ENCODE data around the gene SAYSD1. TPM values are rescaled to one million over a fixed set of nuclear protein-coding genes. Genes with fewer than 3 reads are reported as not detected.

The SAYSD1 gene
- total RNA-seq, 3 donors from 2014 or later (not counting 1 experiment from before 2014, with no cell fraction given), result 11.3 to 13.1 (median 11.5) TPM

- H3K36me3 Mint-ChIP-seq, result no peaks in the 10 kb centered on the region
- Histone ChIP-seq H3K36me3 (ENCODE audit: control insufficient read depth, insufficient read depth, low read length) (no peaks in the 10 kb centered on the region), H3K4me1 (ENCODE audit: control insufficient read depth, insufficient read depth, low read length) (no peaks in the 10 kb centered on the region), H3K27ac (ENCODE audit: low read length) (no peak overlapping the region), H3K27me3 (ENCODE audit: control insufficient read depth, insufficient read depth, low read length) (no peaks in the 10 kb centered on the region), H3K4me3 (ENCODE audit: low read length) (no peak overlapping the region), H3K9me3 (ENCODE audit: control insufficient read depth, insufficient read depth, low read length) (no peaks in the 10 kb centered on the region)
- no peaks in the 10 kb centered on the region for H3K9me3 Mint-ChIP-seq
- 81% methylated on average over 7 of the region's 7 CpGs for WGBS (ENCODE audit: insufficient coverage)
- H3K4me1 Mint-ChIP-seq, result peaks cover 0 to 9% of the 10 kb centered on the region in 2 donors
- TF ChIP-seq CTCF (IDR thresholded peaks at IDR 0.05), result no peak
- intact Hi-C loops (cut with micrococcal nuclease), result no loop called here
- H3K27me3 Mint-ChIP-seq (ENCODE audit: low read depth in 2 of 2), result peaks cover 0 to 14% of the 10 kb centered on the region in 2 donors
- ATAC-seq (no peak), DNase-seq (no peak)
- no peak overlapping the region for H3K27ac Mint-ChIP-seq
- no peak overlapping the region for H3K4me3 Mint-ChIP-seq
Measured at GRCh38 chr6:39068391-39068790, 46.6 kb downstream of the SAYSD1 start.

- TF ChIP-seq CTCF (IDR thresholded peaks at IDR 0.05), result no peak
- Mint-ChIP-seq H3K9me3 (no peaks in the 10 kb centered on the region), H3K4me3 (no peak overlapping the region), H3K4me1 (peaks cover 0 to 14% of the 10 kb centered on the region in 2 donors), H3K36me3 (no peaks in the 10 kb centered on the region), H3K27ac (no peak overlapping the region), H3K27me3 (ENCODE audit: low read depth in 2 of 2) (peaks cover 0 to 7% of the 10 kb centered on the region in 2 donors)
- DNase-seq (no peak), ATAC-seq (no peak)
- Histone ChIP-seq H3K27ac (ENCODE audit: low read length) (no peak overlapping the region), H3K4me1 (ENCODE audit: control insufficient read depth, insufficient read depth, low read length) (no peaks in the 10 kb centered on the region), H3K36me3 (ENCODE audit: control insufficient read depth, insufficient read depth, low read length) (no peaks in the 10 kb centered on the region), H3K9me3 (ENCODE audit: control insufficient read depth, insufficient read depth, low read length) (no peaks in the 10 kb centered on the region), H3K27me3 (ENCODE audit: control insufficient read depth, insufficient read depth, low read length) (no peaks in the 10 kb centered on the region), H3K4me3 (ENCODE audit: low read length) (no peak overlapping the region)
- 91% methylated on average over 8 of the region's 8 CpGs for WGBS (ENCODE audit: insufficient coverage)
- intact Hi-C loops (cut with micrococcal nuclease), result no loop called here
Measured at GRCh38 chr6:39065561-39065960, 49.4 kb downstream of the SAYSD1 start.

- no peak overlapping the region for H3K4me3 Mint-ChIP-seq
- Histone ChIP-seq H3K4me3 (ENCODE audit: low read length) (no peak overlapping the region), H3K4me1 (ENCODE audit: control insufficient read depth, insufficient read depth, low read length) (no peaks in the 10 kb centered on the region), H3K36me3 (ENCODE audit: control insufficient read depth, insufficient read depth, low read length) (no peaks in the 10 kb centered on the region), H3K27ac (ENCODE audit: low read length) (no peak overlapping the region), H3K9me3 (ENCODE audit: control insufficient read depth, insufficient read depth, low read length) (no peaks in the 10 kb centered on the region), H3K27me3 (ENCODE audit: control insufficient read depth, insufficient read depth, low read length) (no peaks in the 10 kb centered on the region)
- no peak for TF ChIP-seq CTCF (IDR thresholded peaks at IDR 0.05)
- no peak for DNase-seq
- H3K27me3 Mint-ChIP-seq (ENCODE audit: low read depth in 2 of 2), result peaks cover 0 to 7% of the 10 kb centered on the region in 2 donors
- H3K27ac Mint-ChIP-seq, result no peak overlapping the region
- intact Hi-C loops (cut with micrococcal nuclease), result no loop called here
- no peaks in the 10 kb centered on the region for H3K9me3 Mint-ChIP-seq
- ATAC-seq, result no peak
- H3K4me1 Mint-ChIP-seq, result peaks cover 0 to 16% of the 10 kb centered on the region in 2 donors
- 73% methylated on average over 1 of the region's 1 CpG for WGBS (ENCODE audit: insufficient coverage)
- H3K36me3 Mint-ChIP-seq, result no peaks in the 10 kb centered on the region
Measured at GRCh38 chr6:39063526-39063925, 51.5 kb downstream of the SAYSD1 start.

GRCh38 chr6:39062014-39062740 lies 52.8 kb downstream of the SAYSD1 start:
- Mint-ChIP-seq H3K9me3 (no peaks in the 10 kb centered on the region), H3K36me3 (no peaks in the 10 kb centered on the region), H3K4me1 (peaks cover 0 to 25% of the 10 kb centered on the region in 2 donors), H3K27ac (no peak overlapping the region), H3K27me3 (ENCODE audit: low read depth in 2 of 2) (peaks cover 0 to 7% of the 10 kb centered on the region in 2 donors), H3K4me3 (no peak overlapping the region)
- no peak for DNase-seq
- no peaks in the 10 kb centered on the region for H3K27me3 ChIP-seq (ENCODE audit: control insufficient read depth, insufficient read depth, low read length)
- no peak for ATAC-seq
- no peaks in the 10 kb centered on the region for H3K36me3 ChIP-seq (ENCODE audit: control insufficient read depth, insufficient read depth, low read length)
- H3K4me3 ChIP-seq (ENCODE audit: low read length), result no peak overlapping the region
- TF ChIP-seq CTCF (IDR thresholded peaks at IDR 0.05), result no peak
- H3K4me1 ChIP-seq (ENCODE audit: control insufficient read depth, insufficient read depth, low read length), result peaks cover 13% of the 10 kb centered on the region
- 74% methylated on average over 8 of the region's 10 CpGs for WGBS (ENCODE audit: insufficient coverage)
- intact Hi-C loops (cut with micrococcal nuclease), result no loop called here
- no peak overlapping the region for H3K27ac ChIP-seq (ENCODE audit: low read length)
- no peaks in the 10 kb centered on the region for H3K9me3 ChIP-seq (ENCODE audit: control insufficient read depth, insufficient read depth, low read length)

Measured in natural killer cell (primary cell).